Measurements from ENCODE around the gene FAHD1. TPM values are rescaled to one million over a fixed set of nuclear protein-coding genes. Genes with fewer than 3 reads are reported as not detected.
"Not testable (repeated sequence)": the region's sequence is repeated elsewhere in the genome, so short reads cannot be mapped to it uniquely, and the experiment has no call there.

The FAHD1 gene
- total and polyA plus RNA-seq, 7 donors: 27.7 to 137 (median 35.0) TPM

DNA sequence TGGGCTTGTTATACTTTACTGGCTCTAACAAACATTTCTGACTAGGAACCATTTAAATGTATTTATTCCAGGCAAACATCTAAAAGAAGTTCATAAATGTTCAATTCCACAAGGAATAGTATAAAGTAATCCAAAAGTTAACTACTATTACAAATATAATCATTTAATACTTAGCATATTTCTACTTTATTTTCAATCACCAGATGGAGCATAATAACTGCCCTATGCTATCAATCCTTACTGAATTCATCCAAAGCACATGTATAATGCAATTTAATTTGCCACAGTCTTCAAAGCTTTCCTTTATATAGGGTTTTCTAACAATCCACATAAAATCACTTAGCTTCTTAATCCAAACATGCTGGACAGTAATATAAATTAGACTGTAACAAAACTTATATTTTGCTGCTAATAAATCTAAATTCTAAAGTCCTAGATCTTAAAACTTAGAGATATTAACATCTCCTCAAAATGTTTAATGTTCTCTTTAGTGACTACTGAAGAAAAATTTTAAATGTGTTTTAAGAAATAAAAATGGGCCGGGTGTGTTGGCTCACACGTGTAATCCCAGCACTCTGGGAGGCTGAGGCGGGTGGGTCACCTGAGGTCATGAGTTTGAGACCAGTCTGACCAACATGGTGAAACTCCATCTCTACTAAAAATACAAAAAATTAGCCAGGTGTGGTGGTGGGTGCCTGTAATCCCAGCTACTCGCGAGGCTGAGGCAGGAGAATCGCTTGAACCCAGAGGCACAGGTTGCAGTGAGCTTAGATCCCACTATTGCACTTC lies 39.1 kb downstream of the FAHD1 start:
- TF ChIP-seq POLR2AphosphoS5 (IDR thresholded peaks at IDR 0.05) (no peak), POLR2A (IDR thresholded peaks at IDR 0.05) (no peak), EP300 (IDR thresholded peaks at IDR 0.05) (no peak)
- TF ChIP-seq, protein P1, sequence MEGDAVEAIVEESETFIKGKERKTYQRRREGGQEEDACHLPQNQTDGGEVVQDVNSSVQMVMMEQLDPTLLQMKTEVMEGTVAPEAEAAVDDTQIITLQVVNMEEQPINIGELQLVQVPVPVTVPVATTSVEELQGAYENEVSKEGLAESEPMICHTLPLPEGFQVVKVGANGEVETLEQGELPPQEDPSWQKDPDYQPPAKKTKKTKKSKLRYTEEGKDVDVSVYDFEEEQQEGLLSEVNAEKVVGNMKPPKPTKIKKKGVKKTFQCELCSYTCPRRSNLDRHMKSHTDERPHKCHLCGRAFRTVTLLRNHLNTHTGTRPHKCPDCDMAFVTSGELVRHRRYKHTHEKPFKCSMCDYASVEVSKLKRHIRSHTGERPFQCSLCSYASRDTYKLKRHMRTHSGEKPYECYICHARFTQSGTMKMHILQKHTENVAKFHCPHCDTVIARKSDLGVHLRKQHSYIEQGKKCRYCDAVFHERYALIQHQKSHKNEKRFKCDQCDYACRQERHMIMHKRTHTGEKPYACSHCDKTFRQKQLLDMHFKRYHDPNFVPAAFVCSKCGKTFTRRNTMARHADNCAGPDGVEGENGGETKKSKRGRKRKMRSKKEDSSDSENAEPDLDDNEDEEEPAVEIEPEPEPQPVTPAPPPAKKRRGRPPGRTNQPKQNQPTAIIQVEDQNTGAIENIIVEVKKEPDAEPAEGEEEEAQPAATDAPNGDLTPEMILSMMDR (IDR thresholded peaks at IDR 0.05): no peak
- intact Hi-C loops (cut with DNase I): no loop called here
- DNase-seq: no peak
- Histone ChIP-seq H3K4me1 (no peaks in the 10 kb centered on the region), H3K4me3 (no peak overlapping the region), H3K36me3 (no peaks in the 10 kb centered on the region), H3K27me3 (peaks cover 0 to 29% (median 4%) of the 10 kb centered on the region in 3 donors), H3K27ac (no peak overlapping the region), H3K9me3 (no peaks in the 10 kb centered on the region)
- 72% methylated on average over 6 of the region's 6 CpGs for WGBS, 2 donors

DNA sequence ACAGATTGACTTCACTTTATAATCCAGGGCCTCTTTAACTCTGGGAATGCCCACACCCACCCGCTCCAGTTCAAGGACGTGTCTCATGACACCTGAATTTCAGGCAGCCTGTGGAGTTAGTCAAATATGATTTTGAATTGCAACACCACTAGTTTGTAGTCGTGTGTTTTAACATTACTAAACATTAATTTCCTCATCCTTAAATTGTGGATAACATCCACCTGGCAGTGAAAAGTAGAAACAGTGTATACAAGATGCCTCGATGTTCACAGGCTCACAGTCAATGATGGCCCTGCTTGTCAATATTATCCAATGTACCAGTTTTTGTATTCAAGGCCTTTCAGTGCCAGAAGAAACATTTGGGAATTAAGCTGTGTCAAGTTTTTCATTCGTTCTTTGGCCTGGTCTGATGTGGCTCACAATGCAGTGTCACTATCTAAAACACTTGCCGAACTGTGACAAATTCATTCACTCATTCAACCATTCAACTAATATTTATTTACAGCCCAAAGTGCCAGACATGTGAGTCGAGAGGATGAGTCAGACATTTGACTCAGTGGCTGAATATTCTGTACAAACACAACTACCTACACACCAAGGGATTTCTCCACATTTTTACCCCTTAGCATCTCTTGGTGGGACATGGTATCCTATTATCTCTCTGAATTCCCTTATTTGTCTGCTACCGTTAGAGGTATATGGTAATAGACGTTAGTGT lies 43.5 kb downstream of the FAHD1 start:
- Histone ChIP-seq H3K9me3 (peaks cover 0 to 3% (median 0%) of the 10 kb centered on the region in 4 donors), H3K27ac (no peak overlapping the region), H3K4me3 (no peak overlapping the region), H3K4me1 (peaks cover 0 to 8% (median 3%) of the 10 kb centered on the region in 4 donors), H3K36me3 (no peaks in the 10 kb centered on the region), H3K27me3 (peaks cover 3 to 45% (median 32%) of the 10 kb centered on the region in 3 donors)
- TF ChIP-seq, protein P1 (IDR thresholded peaks at IDR 0.05): no peak
- TF ChIP-seq EP300 (IDR thresholded peaks at IDR 0.05): no peak
- TF ChIP-seq POLR2AphosphoS5 (IDR thresholded peaks at IDR 0.05): no peak
- TF ChIP-seq POLR2A (IDR thresholded peaks at IDR 0.05): no peak
- DNase-seq: no peak
- 37 to 54% methylated on average over 9 of the region's 9 CpGs for WGBS, 2 donors
- intact Hi-C loops (cut with DNase I): no loop called here

DNA sequence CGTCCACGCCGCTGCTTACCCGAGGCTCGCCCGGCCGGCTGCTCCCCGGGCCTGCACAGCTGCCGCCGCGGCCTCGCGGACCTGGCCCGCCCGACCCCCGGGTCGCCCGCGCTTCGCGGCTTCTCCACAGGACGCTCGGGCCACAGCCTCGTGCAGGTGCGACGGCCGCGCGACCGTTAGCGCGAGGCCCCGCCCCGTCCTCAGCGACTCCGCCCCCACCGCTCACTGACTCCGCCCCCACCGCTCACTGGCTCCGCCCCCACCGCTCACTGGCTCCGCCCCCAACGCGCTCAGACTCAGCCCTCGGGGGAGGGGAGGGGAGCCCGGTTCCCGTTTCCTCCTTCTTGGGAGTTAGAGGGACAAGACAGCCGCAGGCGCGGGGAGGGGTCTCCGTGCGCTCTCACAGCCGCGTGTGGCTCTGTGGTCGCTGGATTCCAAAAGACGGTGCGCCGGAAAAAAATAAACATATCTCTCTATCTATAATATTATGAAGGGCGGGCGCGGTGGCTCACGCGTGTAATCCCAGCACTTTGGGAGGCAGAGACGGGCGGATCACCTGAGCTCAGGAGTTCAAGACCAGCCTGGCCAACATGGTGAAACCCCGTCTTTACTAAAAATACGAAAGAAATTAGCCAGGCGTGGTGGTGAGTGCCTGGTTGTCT lies 45.1 kb downstream of the FAHD1 start, which contains the start of gene MEIOB:
TSS of gene MEIOB (minus strand) at position 191 of the 662 bp plus-strand sequence. CDS start 3,989 bp downstream, outside the sequence.
- peaks cover 0 to 8% (median 3%) of the 10 kb centered on the region in 4 donors for H3K4me1 ChIP-seq
- peak within 1 kb of the TSS in 2 of 4 donors; percentile 14 to 31 for H3K4me3 ChIP-seq
- WGBS, 2 donors: 12 to 29% methylated on average over 68 of the region's 68 CpGs
- H3K36me3 ChIP-seq: no peaks in the 10 kb centered on the region
- DNase-seq: no peak
- intact Hi-C loops (cut with DNase I): no loop called here
- H3K27ac ChIP-seq: no peak within 1 kb of the TSS
- peaks cover 0 to 3% (median 0%) of the 10 kb centered on the region in 4 donors for H3K9me3 ChIP-seq
- H3K27me3 ChIP-seq: peaks cover 3 to 52% (median 40%) of the 10 kb centered on the region in 3 donors
- TF ChIP-seq EP300 (IDR thresholded peaks at IDR 0.05): no peak
- TF ChIP-seq POLR2A (IDR thresholded peaks at IDR 0.05): no peak
- TF ChIP-seq POLR2AphosphoS5 (IDR thresholded peaks at IDR 0.05): no peak
- TF ChIP-seq, protein P1 (IDR thresholded peaks at IDR 0.05): no peak

DNA sequence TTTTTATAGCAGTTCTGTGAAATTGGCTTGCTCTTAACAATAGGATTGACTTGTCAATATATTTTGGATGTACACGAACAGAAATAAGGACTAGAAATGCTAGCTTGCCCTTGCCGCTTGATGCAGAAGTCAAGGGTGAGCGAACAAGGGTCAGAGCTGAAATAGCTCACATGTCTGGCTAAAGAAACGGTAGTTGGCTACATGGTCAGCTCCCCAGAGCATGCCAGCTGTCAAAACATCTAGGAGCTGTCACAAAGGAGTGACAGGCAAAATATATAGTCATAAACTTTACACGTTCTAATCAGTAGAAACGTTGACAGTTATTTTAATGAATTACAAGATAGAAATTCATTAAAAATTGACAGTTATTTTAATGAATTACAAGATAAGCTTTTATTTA lies 47.8 kb downstream of the FAHD1 start:
- intact Hi-C loops (cut with DNase I): no loop called here
- Histone ChIP-seq H3K36me3 (no peaks in the 10 kb centered on the region), H3K4me1 (peaks cover 0 to 8% (median 3%) of the 10 kb centered on the region in 4 donors), H3K9me3 (peaks cover 0 to 3% (median 0%) of the 10 kb centered on the region in 4 donors), H3K4me3 (no peak overlapping the region), H3K27ac (no peak overlapping the region), H3K27me3 (peaks cover 3 to 56% (median 42%) of the 10 kb centered on the region in 3 donors)
- no peak for DNase-seq
- TF ChIP-seq POLR2AphosphoS5 (IDR thresholded peaks at IDR 0.05): no peak
- no peak for TF ChIP-seq EP300 (IDR thresholded peaks at IDR 0.05)
- no peak for TF ChIP-seq POLR2A (IDR thresholded peaks at IDR 0.05)
- TF ChIP-seq, protein P1 (IDR thresholded peaks at IDR 0.05): no peak
- 52 to 59% methylated on average over 6 of the region's 6 CpGs for WGBS, 2 donors

DNA sequence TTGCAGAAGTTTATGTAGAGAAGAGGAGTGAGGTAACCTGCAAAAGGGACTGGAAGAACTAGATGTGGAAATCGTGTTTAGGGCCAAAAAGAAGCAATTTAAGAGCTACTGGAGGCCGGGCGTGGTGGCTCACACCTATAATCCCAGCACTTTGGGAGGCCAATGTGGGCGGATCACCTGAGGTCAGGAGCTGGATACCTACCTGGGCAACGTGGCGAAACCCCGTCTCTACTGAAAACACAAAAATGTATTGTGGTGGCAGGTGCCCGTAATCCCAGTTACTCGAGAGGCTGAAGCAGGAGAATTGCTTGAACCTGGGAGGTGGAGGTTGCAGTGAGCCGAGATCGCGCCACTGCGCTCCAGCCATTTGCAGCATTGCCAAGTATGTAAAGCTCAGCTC lies 49.1 kb downstream of the FAHD1 start:
- peak; percentile 8 for DNase-seq
- H3K27ac ChIP-seq; H3K9me3 ChIP-seq; intact Hi-C loops (cut with DNase I); H3K4me1 ChIP-seq; H3K36me3 ChIP-seq; H3K4me3 ChIP-seq: not testable (repeated sequence)
- H3K27me3 ChIP-seq: peaks cover 3 to 62% (median 43%) of the 10 kb centered on the region in 3 donors
- WGBS, 2 donors: 76 to 84% methylated on average over 13 of the region's 13 CpGs
